Neural cell (in vitro differentiated cells): ENCODE results near the gene RRAS2. TPM values are rescaled to one million over a fixed set of nuclear protein-coding genes. Genes with fewer than 3 reads are reported as not detected.

Experiments used
- H2AFZ ChIP-seq: fragments of 200-600, 300-800 bp; sonication (generic), shearing (Covaris generic); 2 replicates; pipeline ENCODE4 v1.6.0; 2014; ENCODE audit warnings: low read depth, mild to moderate bottlenecking, antibody characterized with exemption, low read length, moderate library complexity
- H3F3A ChIP-seq: fragments of 200-600 bp; shearing (Covaris generic); 2 replicates; pipeline ENCODE4 v1.6.1; 2016; ENCODE audit warnings: mild to moderate bottlenecking, moderate library complexity, mixed read lengths, antibody characterized with exemption, low read length; ENCODE audit not compliant: insufficient read depth, poor library complexity, severe bottlenecking
- H3K27ac ChIP-seq: fragments of 200-600, 300-800 bp; sonication (generic), shearing (Covaris generic); 2 replicates; pipeline ENCODE4 v1.5.1; 2014; ENCODE audit warnings: mild to moderate bottlenecking, low read length, moderate library complexity
- H3K27me3 ChIP-seq: fragments of 300-800, 200-600 bp; sonication (generic), shearing (Covaris generic); 2 replicates; pipeline ENCODE4 v1.6.0; 2014; ENCODE audit warnings: mild to moderate bottlenecking, low read depth, low read length, moderate library complexity; ENCODE audit not compliant: insufficient read depth
- H3K36me3 ChIP-seq: fragments of 300-800, 200-600 bp; sonication (generic), shearing (Covaris generic); 2 replicates; pipeline ENCODE4 v1.5.1; 2014; ENCODE audit warnings: mild to moderate bottlenecking, antibody characterized with exemption, low read length, moderate library complexity; ENCODE audit not compliant: insufficient read depth
- H3K4me2 ChIP-seq: fragments of 300-800, 200-600 bp; sonication (generic), shearing (Covaris generic); 2 replicates; pipeline ENCODE4 v1.6.0; 2014; ENCODE audit warnings: mild to moderate bottlenecking, low read length
- H3K4me3 ChIP-seq: fragments of 300-800, 200-600 bp; sonication (generic), shearing (Covaris generic); 2 replicates; pipeline ENCODE4 v1.5.1; 2014; ENCODE audit warnings: mild to moderate bottlenecking, low read length, moderate library complexity
- H3K79me2 ChIP-seq: fragments of 200-600 bp; shearing (Covaris generic); replicated peaks from 2 replicates; pipeline ENCODE4 v1.6.0; 2014; ENCODE audit warnings: mild to moderate bottlenecking, low read length, moderate library complexity; ENCODE audit not compliant: insufficient read depth
- H3K9ac ChIP-seq: fragments of 300-800, 200-600 bp; sonication (generic), shearing (Covaris generic); 2 replicates; pipeline ENCODE4 v1.6.1; 2016; ENCODE audit warnings: mild to moderate bottlenecking, low read length, mixed read lengths
- H3K9me2 ChIP-seq: fragments of 200-600 bp; shearing (Covaris generic); 2 replicates; pipeline ENCODE4 v1.6.1; 2016; ENCODE audit warnings: mild to moderate bottlenecking, low read length, mixed read lengths; ENCODE audit not compliant: insufficient read depth
- H3K9me3 ChIP-seq: fragments of 200-600, 300-800 bp; sonication (generic), shearing (Covaris generic); 2 replicates; pipeline ENCODE4 v1.6.1; 2016; ENCODE audit warnings: mild to moderate bottlenecking, mixed run types, low read length, moderate library complexity, mixed read lengths
- H4K20me1 ChIP-seq: fragments of 200-600 bp; shearing (Covaris generic); 2 replicates; pipeline ENCODE4 v1.6.1; 2016; ENCODE audit warnings: mild to moderate bottlenecking, mixed run types; ENCODE audit not compliant: insufficient read depth
- EP300 ChIP-seq: fragments of 450-650 bp; conservative IDR thresholded peaks from 2 replicates; pipeline ENCODE4 v1.6.1; 2014; ENCODE audit warnings: antibody characterized with exemption, mild to moderate bottlenecking, moderate library complexity; ENCODE audit not compliant: poor library complexity, severe bottlenecking
- EZH2 ChIP-seq: fragments of 200-600, 300-800 bp; shearing (Covaris generic), sonication (generic); IDR thresholded peaks from 2 replicates; pipeline ENCODE4 v1.6.1; 2014; ENCODE audit warnings: antibody characterized with exemption, low read length, borderline replicate concordance, mild to moderate bottlenecking; ENCODE audit not compliant: insufficient read depth, poor library complexity, severe bottlenecking
- MXI1 ChIP-seq: fragments of 450-650 bp; conservative IDR thresholded peaks from 2 replicates; pipeline ENCODE4 v1.6.1; 2014; ENCODE audit warnings: antibody characterized with exemption, mild to moderate bottlenecking; ENCODE audit not compliant: poor library complexity, severe bottlenecking
- POLR2AphosphoS5 ChIP-seq: IDR thresholded peaks from 2 replicates; pipeline ENCODE4 v1.6.1; 2012
- RAD21 ChIP-seq: fragments of 450-650 bp; conservative IDR thresholded peaks from 2 replicates; pipeline ENCODE4 v1.6.1; 2014; ENCODE audit warnings: antibody characterized with exemption, mild to moderate bottlenecking, moderate library complexity
- SMC3 ChIP-seq: fragments of 450-650 bp; conservative IDR thresholded peaks from 2 replicates; pipeline ENCODE4 v1.6.1; 2014; ENCODE audit warnings: antibody characterized with exemption, mild to moderate bottlenecking, moderate library complexity; ENCODE audit not compliant: poor library complexity
- TAF1 ChIP-seq: IDR thresholded peaks from 2 replicates; pipeline ENCODE4 v1.6.1; 2012; ENCODE audit warnings: low read depth
- polyA plus RNA-seq: library from polyadenylated mRNA; depleted of rRNA; stranded (reverse); fragments of >200 nt; gene quantifications from 2 replicates; pipeline ENCODE4 v1.2.3, GENCODE V29; 2014
- TF ChIP-seq, protein P1 (sequence below): fragments of 450-650 bp; IDR thresholded peaks from 2 replicates; pipeline ENCODE4 v1.5.1; 2014; ENCODE audit warnings: antibody characterized with exemption, mild to moderate bottlenecking, moderate library complexity; ENCODE audit not compliant: poor library complexity, severe bottlenecking
- TF ChIP-seq, protein P2 (sequence below): IDR thresholded peaks from 2 replicates; pipeline ENCODE4 v1.6.1; 2012; ENCODE audit warnings: borderline replicate concordance

RRAS2 gene
- polyA plus RNA-seq, 1 donor from 2014 or later = 47.3 TPM

DNA sequence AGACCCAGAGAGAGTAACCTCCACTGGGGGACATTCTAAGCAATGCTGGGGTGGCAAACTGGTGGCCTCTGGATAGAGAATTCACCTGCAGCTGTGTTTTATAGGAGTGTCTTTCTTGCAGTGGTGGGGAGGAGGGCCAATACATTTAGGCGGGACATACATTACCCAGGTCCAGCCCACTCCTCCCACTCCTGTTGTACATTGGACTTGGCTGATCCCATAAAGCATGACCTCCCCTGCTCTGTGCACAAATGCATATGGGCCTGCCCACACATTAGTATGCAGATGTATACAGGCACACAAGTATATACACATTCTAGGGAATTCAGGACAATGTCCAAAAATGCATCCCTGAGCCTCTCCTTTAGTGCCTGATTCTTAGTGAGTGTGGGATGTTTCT, 99.1 kb downstream of the RRAS2 start:
- H3K4me2 ChIP-seq = no peak overlapping the region
- no peaks in the 10 kb centered on the region for H3K9me2 ChIP-seq
- no peaks in the 10 kb centered on the region for H3F3A ChIP-seq
- H3K79me2 ChIP-seq = no peaks in the 10 kb centered on the region
- H3K27ac ChIP-seq = no peak overlapping the region
- no peaks in the 10 kb centered on the region for H3K36me3 ChIP-seq
- H3K9ac ChIP-seq = no peak overlapping the region
- no peaks in the 10 kb centered on the region for H3K9me3 ChIP-seq
- H4K20me1 ChIP-seq = no peaks in the 10 kb centered on the region
- no peak overlapping the region for H3K4me3 ChIP-seq
- H2AFZ ChIP-seq = no peak overlapping the region
- TF ChIP-seq, protein P1, sequence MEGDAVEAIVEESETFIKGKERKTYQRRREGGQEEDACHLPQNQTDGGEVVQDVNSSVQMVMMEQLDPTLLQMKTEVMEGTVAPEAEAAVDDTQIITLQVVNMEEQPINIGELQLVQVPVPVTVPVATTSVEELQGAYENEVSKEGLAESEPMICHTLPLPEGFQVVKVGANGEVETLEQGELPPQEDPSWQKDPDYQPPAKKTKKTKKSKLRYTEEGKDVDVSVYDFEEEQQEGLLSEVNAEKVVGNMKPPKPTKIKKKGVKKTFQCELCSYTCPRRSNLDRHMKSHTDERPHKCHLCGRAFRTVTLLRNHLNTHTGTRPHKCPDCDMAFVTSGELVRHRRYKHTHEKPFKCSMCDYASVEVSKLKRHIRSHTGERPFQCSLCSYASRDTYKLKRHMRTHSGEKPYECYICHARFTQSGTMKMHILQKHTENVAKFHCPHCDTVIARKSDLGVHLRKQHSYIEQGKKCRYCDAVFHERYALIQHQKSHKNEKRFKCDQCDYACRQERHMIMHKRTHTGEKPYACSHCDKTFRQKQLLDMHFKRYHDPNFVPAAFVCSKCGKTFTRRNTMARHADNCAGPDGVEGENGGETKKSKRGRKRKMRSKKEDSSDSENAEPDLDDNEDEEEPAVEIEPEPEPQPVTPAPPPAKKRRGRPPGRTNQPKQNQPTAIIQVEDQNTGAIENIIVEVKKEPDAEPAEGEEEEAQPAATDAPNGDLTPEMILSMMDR = no peak
- TF ChIP-seq TAF1 (no peak), EZH2 (no peak), RAD21 (no peak), POLR2AphosphoS5 (no peak), MXI1 (no peak), EP300 (no peak), SMC3 (no peak)
- TF ChIP-seq, protein P2, sequence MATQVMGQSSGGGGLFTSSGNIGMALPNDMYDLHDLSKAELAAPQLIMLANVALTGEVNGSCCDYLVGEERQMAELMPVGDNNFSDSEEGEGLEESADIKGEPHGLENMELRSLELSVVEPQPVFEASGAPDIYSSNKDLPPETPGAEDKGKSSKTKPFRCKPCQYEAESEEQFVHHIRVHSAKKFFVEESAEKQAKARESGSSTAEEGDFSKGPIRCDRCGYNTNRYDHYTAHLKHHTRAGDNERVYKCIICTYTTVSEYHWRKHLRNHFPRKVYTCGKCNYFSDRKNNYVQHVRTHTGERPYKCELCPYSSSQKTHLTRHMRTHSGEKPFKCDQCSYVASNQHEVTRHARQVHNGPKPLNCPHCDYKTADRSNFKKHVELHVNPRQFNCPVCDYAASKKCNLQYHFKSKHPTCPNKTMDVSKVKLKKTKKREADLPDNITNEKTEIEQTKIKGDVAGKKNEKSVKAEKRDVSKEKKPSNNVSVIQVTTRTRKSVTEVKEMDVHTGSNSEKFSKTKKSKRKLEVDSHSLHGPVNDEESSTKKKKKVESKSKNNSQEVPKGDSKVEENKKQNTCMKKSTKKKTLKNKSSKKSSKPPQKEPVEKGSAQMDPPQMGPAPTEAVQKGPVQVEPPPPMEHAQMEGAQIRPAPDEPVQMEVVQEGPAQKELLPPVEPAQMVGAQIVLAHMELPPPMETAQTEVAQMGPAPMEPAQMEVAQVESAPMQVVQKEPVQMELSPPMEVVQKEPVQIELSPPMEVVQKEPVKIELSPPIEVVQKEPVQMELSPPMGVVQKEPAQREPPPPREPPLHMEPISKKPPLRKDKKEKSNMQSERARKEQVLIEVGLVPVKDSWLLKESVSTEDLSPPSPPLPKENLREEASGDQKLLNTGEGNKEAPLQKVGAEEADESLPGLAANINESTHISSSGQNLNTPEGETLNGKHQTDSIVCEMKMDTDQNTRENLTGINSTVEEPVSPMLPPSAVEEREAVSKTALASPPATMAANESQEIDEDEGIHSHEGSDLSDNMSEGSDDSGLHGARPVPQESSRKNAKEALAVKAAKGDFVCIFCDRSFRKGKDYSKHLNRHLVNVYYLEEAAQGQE = no peak
- H3K27me3 ChIP-seq = no peaks in the 10 kb centered on the region

DNA sequence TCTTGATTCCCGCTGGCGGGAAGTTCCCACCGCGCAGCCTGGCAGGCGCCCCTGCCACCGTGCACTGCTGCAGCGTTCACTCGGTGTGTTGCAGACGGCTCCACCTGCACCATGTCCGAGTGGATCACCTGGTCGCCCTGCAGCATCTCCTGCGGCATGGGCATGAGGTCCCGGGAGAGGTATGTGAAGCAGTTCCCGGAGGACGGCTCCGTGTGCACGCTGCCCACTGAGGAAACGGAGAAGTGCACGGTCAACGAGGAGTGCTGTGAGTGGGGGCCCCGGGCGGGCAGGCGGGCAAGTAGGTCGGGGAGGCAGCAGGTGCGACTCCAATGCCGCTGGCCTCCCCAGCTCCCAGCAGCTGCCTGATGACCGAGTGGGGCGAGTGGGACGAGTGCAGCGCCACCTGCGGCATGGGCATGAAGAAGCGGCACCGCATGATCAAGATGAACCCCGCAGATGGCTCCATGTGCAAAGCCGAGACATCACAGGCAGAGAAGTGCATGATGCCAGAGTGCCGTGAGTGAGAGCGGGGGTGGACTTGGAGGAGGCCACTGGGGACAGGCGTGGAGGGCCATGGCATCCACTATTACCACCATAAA, 99.7 kb downstream of the RRAS2 start:
- Histone ChIP-seq H3K9ac (no peak overlapping the region), H3F3A (no peaks in the 10 kb centered on the region), H2AFZ (no peak overlapping the region), H3K4me3 (no peak overlapping the region), H3K36me3 (no peaks in the 10 kb centered on the region), H3K27ac (no peak overlapping the region), H4K20me1 (no peaks in the 10 kb centered on the region), H3K27me3 (no peaks in the 10 kb centered on the region), H3K79me2 (no peaks in the 10 kb centered on the region), H3K9me3 (no peaks in the 10 kb centered on the region), H3K4me2 (no peak overlapping the region), H3K9me2 (no peaks in the 10 kb centered on the region)
- TF ChIP-seq, protein P2 = no peak
- no peak for TF ChIP-seq TAF1
- no peak for TF ChIP-seq RAD21
- no peak for TF ChIP-seq EP300
- TF ChIP-seq SMC3 = no peak
- TF ChIP-seq, protein P1 = no peak
- no peak for TF ChIP-seq POLR2AphosphoS5
- TF ChIP-seq EZH2 = no peak
- TF ChIP-seq MXI1 = no peak
